Thyroid gland (tissue), 4 donors: ENCODE results near the gene MTAP.

Experiments used
- POLR2A ChIP-seq, 2 donors: fragments of 450-650 bp; IDR thresholded peaks; one replicate each; pipeline ENCODE4 v1.6.1; 2017; ENCODE audit warnings: antibody characterized with exemption in 2 of 2, mild to moderate bottlenecking in 2 of 2, moderate library complexity in 1 of 2
- TF ChIP-seq, protein P1 (sequence below), 6 experiments: fragments of 200-600 bp in 3 of 6; fragments of 450-650 bp in 3 of 6; sonication (generic) in 3 of 6; IDR thresholded peaks; one replicate each; pipeline ENCODE4 v1.5.1; 2016 to 2019; ENCODE audit warnings: antibody characterized with exemption in 6 of 6, mild to moderate bottlenecking in 2 of 6, inconsistent platforms in 1 of 6, moderate library complexity in 1 of 6

DNA sequence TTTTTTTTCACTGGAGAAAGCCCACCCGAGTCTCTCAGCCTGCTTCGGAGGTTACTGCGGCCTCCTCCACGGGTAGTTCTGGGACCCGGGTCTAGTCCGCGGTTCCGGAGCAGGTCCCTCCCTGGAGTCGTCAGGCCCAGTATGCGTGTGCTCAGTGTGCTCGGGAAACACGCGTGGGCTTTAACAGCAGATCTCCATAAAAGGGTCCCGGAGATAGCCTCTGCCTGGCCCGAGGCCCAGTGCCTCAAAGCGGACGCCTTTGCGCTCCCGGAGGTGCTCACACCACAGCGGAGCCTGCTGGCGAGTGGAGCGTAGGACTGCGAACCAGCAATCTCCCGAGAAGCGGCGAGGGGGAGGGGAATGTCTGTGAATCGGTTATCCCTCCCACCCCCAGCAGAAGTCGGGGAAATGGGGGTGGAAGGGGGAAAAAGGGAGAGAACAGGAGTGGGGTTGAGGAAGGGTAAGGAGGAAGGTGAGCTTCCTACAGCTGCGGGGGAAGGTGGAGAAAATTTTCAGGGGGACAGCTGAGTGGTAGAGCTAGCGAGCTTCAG is 163.0 kb downstream of the MTAP start:
- TF ChIP-seq POLR2A (IDR thresholded peaks at IDR 0.05), result no peak
- TF ChIP-seq, protein P1, sequence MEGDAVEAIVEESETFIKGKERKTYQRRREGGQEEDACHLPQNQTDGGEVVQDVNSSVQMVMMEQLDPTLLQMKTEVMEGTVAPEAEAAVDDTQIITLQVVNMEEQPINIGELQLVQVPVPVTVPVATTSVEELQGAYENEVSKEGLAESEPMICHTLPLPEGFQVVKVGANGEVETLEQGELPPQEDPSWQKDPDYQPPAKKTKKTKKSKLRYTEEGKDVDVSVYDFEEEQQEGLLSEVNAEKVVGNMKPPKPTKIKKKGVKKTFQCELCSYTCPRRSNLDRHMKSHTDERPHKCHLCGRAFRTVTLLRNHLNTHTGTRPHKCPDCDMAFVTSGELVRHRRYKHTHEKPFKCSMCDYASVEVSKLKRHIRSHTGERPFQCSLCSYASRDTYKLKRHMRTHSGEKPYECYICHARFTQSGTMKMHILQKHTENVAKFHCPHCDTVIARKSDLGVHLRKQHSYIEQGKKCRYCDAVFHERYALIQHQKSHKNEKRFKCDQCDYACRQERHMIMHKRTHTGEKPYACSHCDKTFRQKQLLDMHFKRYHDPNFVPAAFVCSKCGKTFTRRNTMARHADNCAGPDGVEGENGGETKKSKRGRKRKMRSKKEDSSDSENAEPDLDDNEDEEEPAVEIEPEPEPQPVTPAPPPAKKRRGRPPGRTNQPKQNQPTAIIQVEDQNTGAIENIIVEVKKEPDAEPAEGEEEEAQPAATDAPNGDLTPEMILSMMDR (IDR thresholded peaks at IDR 0.05), result peak in 1 of 6 experiments; percentile 10
